ENCODE data around the gene DIPK1B. TPM values are rescaled to one million over a fixed set of nuclear protein-coding genes. Genes with fewer than 3 reads are reported as not detected.

DIPK1B gene
- total and polyA plus RNA-seq, 2 experiments from 2014 or later, result 18.7 to 60.0 TPM

- peaks cover 13% of the 10 kb centered on the region for H3K4me1 Mint-ChIP-seq
- Histone ChIP-seq H2AFZ (peak overlapping the region; percentile 32; the same call in 1 of the 2 replicates), H3K27me3 (ENCODE audit: insufficient read depth) (no peaks in the 10 kb centered on the region), H3K36me3 (ENCODE audit: insufficient read depth) (no peaks in the 10 kb centered on the region), H3F3A (replicated peaks; ENCODE audit: low read depth) (0 out of 2 replicates have a peak, but pooled peaks cover 5% of the 10 kb centered on the region), H4K20me1 (replicated peaks; ENCODE audit: insufficient read depth) (no peaks in the 10 kb centered on the region), H3K4me2 (no peak overlapping the region), H3K9me2 (ENCODE audit: insufficient read depth) (no peaks in the 10 kb centered on the region), H3K4me3 (no peak overlapping the region), H3K4me1 (ENCODE audit: insufficient read depth) (no peaks in the 10 kb centered on the region), H3K79me2 (replicated peaks; ENCODE audit: insufficient read depth) (no peaks in the 10 kb centered on the region), H3K27ac (ENCODE audit: low read depth) (no peak overlapping the region)
- no peak overlapping the region; the same call in 2 of the 3 replicates for H3K4me3 Mint-ChIP-seq
- H3K27me3 Mint-ChIP-seq (ENCODE audit: insufficient read depth, low read depth, poor library complexity), result peaks cover 11% of the 10 kb centered on the region
- no peak for ATAC-seq
- no peak overlapping the region for H3K27ac Mint-ChIP-seq
- peaks cover 12% of the 10 kb centered on the region for H3K9me3 Mint-ChIP-seq
- no peak for DNase-seq (ENCODE audit: low spot score)
- no peaks in the 10 kb centered on the region for H3K36me3 Mint-ChIP-seq (ENCODE audit: low read depth)
- no peak for TF ChIP-seq NANOG (IDR thresholded peaks at IDR 0.05; ENCODE audit: borderline replicate concordance)
- TF ChIP-seq EZH2 (IDR thresholded peaks at IDR 0.05; ENCODE audit: low read depth, unreplicated experiment), result no peak
- no peak for TF ChIP-seq REST (IDR thresholded peaks at IDR 0.05; ENCODE audit: unreplicated experiment)
- no peak for TF ChIP-seq ZNF114 (CRISPR knock-in tag; IDR thresholded peaks at IDR 0.05)
- no peak for TF ChIP-seq POLR2AphosphoS5 (IDR thresholded peaks at IDR 0.05; ENCODE audit: low read depth)
- no peak for TF ChIP-seq CTCF (conservative IDR thresholded peaks at IDR 0.05; ENCODE audit: low read depth in 2 of 2)
- TF ChIP-seq CREB1 (CRISPR knock-in tag; IDR thresholded peaks at IDR 0.05; ENCODE audit: low read depth), result no peak
- TF ChIP-seq JUNB (IDR thresholded peaks at IDR 0.05; ENCODE audit: unreplicated experiment), result no peak
- TF ChIP-seq ZNF462 (CRISPR knock-in tag; IDR thresholded peaks at IDR 0.05), result no peak
- TF ChIP-seq ETS1 (IDR thresholded peaks at IDR 0.05), result no peak
- TF ChIP-seq STAT1 (IDR thresholded peaks at IDR 0.05; ENCODE audit: unreplicated experiment), result no peak
- no peak for TF ChIP-seq ZNF331 (CRISPR knock-in tag; IDR thresholded peaks at IDR 0.05; ENCODE audit: low read depth)
- TF ChIP-seq EZH2phosphoT487 (IDR thresholded peaks at IDR 0.05; ENCODE audit: unreplicated experiment), result no peak
Observed at GRCh38 chr9:136759436-136760325, 47.3 kb downstream of the DIPK1B start.

Measured in GM23338 (cell line).